GM20431 (cell line): Measurements from ENCODE around the gene CTDSP1.

Experiments used
- in situ Hi-C: fragments of 300-500 bp; cut with MseI, MboI; formaldehyde crosslinking; loops from one replicate; pipeline ENCODE4 v1.15.0; 2020; ENCODE audit warnings: low sequenced_read_pairs; ENCODE audit not compliant: unreplicated experiment

The CTDSP1 gene

DNA sequence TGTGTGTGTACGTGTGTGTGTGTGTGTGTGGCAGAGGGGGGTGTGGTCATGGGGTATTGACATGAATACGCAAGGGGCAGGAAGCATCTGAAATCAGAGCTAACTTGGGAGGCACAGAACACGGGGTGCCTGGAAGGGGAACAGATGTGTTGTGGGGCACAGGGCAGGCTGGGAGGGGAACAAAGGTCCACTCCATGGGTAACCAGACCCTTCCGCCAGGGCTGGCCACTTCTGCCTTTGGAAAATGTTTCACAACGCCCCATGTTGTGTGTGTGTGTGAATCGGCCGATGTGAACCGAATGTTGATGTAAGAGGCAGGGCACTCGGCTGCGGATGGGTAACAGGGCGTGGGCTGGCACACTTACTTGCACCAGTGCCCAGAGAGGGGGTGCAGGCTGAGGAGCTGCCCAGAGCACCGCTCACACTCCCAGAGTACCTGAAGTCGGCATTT lies 17.7 kb upstream of the CTDSP1 start, which contains the start of gene SLC11A1:
TSS of gene SLC11A1 (plus strand) at position 358 of the 451 bp plus-strand sequence. CDS start 96 bp downstream, outside the sequence.
- in situ Hi-C loops, result no loop called here

DNA sequence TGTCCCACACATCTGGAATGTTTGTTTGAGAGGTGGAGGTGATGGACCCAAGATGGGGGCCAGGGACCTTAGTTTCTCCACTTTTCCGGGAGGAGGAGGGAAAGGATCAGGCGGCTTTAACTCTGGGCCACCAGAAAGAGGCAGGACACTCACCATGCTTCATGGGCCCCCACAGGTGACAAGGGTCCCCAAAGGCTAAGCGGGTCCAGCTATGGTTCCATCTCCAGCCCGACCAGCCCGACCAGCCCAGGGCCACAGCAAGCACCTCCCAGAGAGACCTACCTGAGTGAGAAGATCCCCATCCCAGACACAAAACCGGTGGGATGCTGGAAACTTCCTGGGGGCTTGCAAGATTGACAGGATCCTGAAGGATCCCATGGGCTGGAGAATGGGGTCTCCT lies 16.9 kb upstream of the CTDSP1 start:
- in situ Hi-C loops, result no loop called here

- in situ Hi-C loops, result no loop called here
Measured at GRCh38 chr2:218383892-218384519, 15.7 kb upstream of the CTDSP1 start.

DNA sequence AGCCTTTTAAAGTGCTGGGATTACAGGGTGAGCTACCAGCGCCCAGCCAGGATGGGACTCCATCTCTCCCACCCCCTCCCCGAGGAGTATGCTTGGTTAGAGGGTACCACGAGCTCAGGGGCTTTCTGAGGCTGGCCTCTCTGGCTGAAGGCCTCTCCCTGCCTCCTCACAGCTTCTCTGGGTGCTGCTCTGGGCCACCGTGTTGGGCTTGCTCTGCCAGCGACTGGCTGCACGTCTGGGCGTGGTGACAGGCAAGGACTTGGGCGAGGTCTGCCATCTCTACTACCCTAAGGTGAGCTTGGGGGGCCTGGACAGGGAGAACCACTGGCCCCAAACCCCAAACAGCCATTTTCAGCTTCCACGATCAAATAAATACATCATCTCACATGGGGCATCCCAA lies 14.7 kb upstream of the CTDSP1 start:
- in situ Hi-C loops, result no loop called here

DNA sequence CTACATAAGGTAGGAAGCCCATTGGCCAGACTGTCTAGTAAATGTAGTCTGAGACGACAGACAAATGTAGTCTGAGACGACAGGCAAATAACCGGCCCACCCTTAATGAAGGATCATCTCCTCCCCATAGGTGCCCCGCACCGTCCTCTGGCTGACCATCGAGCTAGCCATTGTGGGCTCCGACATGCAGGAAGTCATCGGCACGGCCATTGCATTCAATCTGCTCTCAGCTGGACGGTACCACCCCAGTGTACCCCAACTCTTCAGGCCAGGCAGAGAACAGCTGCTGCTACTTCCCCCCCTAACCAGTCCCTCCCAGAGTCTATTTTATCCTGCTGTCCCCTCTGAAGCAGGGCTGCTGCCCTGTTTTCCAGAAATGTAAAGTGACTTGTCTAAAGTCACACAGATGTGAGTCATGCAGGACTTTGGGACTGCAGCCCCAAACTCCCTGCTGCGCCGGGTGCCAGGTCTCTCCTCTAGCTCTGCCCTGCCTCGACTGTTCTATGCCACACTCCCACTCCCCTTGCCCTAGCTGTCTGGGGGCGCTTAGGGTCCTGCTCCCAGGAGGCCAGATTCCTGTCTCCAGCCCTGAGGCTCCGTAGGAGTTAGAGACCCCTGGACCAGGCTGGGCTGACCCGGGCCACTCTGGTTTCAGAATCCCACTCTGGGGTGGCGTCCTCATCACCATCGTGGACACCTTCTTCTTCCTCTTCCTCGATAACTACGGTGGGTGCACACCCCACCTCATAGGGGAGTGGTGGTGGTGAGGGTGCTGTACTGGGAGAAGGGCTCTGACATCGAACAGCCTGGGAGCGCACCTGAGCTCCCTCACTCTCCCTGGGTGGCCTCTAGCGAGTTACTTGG lies 12.9 kb upstream of the CTDSP1 start:
- in situ Hi-C loops, result no loop called here

DNA sequence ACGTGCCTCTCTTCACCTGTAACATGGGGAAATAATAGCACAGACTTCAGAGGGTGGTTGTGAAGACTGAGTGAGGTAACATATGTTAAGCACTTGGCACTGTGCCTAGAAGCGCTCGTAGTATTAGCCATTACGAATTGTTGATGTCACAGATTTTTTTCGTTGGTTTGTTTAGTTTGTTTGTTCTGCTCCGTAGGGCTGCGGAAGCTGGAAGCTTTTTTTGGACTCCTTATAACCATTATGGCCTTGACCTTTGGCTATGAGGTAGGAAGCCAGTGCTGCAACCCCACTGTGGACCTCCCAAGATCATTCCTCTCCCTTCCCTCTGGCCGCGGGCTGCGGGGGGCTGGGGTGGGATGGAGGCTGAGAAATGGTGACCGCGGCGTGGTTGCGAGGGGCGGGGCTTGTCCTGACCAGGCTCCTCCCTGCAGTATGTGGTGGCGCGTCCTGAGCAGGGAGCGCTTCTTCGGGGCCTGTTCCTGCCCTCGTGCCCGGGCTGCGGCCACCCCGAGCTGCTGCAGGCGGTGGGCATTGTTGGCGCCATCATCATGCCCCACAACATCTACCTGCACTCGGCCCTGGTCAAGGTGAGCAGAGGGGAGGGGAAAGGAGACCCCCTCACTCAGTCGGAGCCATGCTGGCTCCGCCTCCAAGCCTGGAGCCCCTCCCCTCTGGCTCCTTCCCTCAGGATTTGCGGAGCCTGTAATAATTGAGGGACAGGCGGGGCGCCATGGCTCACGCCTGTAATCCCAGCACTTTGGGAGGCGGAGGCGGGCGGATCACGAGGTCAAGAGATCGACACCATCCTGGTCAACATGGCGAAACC lies 12.1 kb upstream of the CTDSP1 start:
- in situ Hi-C loops, result no loop called here

DNA sequence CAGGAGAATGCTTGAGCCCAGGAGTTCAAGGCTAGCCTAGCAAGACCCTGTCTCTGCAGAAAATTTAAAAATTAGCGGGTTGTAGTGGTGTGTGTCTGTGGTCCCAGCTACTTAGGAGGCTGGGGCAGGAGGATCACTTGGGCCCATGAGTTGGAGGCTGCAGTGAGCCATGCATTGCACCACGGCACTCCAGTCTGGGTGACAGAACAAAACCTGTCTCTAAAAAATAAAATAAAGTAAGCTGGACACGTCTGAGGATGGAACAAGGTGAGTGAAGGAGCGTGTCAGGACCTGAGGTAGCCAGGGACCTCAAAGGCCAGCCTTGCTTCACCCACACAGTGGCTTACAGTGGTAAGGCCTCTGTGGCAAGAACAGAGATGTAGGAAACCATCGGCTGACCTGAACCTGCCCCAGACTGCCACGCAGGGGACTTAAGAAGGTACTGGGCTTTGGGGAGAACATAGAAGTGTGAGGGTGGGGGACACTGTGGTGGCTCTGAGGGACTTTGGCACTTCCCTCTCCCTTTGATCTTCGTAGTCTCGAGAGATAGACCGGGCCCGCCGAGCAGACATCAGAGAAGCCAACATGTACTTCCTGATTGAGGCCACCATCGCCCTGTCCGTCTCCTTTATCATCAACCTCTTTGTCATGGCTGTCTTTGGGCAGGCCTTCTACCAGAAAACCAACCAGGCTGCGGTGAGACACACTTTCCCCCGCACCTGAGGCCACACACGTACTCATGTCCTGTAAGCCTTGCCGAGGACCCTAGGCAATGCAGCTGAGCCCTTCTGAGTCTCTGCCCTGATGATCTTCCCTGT lies 10.1 kb upstream of the CTDSP1 start:
- in situ Hi-C loops, result loop anchor here (10.0 kb wide), 1 partner anchor 95 kb away; the partner anchor contains the start of gene TMBIM1

GRCh38 chr2:218391202-218391601 lies 8.5 kb upstream of the CTDSP1 start:
- in situ Hi-C loops, result loop anchor here (10.0 kb wide), 1 partner anchor 96 kb away; the partner anchor contains the start of gene TMBIM1

- in situ Hi-C loops, result loop anchor here (10.0 kb wide), 1 partner anchor 98 kb away; the partner anchor contains the start of gene TMBIM1
Measured at GRCh38 chr2:218392459-218392858, 7.2 kb upstream of the CTDSP1 start.

DNA sequence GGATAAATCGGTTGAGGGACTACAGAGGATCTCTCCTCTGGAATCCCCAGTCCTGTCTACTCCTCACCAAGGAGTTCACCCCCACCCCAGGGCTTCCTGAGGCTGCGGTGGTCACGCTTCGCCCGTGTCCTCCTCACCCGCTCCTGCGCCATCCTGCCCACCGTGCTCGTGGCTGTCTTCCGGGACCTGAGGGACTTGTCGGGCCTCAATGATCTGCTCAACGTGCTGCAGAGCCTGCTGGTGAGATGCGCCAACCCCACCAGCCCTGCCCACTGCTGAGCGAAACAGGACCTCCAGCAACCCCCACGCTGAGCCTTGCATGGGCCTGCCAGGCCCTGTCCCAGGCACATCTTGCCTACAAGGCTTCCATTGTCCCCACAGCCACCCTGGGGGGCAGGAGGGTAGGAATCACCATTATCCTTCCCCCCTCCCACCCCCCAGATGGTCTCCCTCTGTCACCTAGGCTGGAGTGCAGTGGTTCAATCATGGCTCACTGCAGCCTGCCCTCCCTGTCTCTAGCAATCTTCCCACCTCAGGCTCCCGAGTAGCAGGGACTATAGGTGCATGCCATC lies 6.7 kb upstream of the CTDSP1 start:
- in situ Hi-C loops, result loop anchor here (10.0 kb wide), 1 partner anchor 98 kb away; the partner anchor contains the start of gene TMBIM1

GRCh38 chr2:218393750-218394290 lies 5.8 kb upstream of the CTDSP1 start:
- in situ Hi-C loops, result loop anchor here (10.0 kb wide), 1 partner anchor 99 kb away; the partner anchor contains the start of gene TMBIM1

DNA sequence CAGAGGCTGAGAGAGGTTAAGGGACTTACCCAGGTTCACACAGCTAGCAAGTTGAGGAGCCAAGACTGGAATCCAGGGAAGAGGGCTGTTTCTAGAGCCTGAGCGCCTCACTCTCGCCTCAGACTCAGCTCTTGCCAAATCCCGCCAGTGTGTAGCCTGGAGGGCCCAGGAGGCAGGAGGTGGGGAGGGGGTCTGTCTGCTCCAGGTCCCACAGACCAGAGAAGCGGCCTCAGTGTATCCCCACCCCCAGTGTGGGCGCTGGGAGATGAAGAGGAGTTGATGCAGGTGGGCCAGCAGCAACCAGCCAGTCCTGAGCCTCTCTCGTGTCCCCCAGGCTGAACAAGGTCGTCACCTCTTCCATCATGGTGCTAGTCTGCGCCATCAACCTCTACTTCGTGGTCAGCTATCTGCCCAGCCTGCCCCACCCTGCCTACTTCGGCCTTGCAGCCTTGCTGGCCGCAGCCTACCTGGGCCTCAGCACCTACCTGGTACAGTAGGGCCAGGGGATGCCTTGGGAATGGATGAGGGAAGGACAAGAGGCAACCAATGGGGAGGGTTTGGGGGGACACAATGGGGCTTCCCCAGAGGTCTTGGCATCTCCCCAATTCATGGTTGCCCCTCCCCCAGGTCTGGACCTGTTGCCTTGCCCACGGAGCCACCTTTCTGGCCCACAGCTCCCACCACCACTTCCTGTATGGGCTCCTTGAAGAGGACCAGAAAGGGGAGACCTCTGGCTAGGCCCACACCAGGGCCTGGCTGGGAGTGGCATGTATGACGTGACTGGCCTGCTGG lies 5.2 kb upstream of the CTDSP1 start:
- in situ Hi-C loops, result loop anchor here (10.0 kb wide), 1 partner anchor 100 kb away; the partner anchor contains the start of gene TMBIM1

DNA sequence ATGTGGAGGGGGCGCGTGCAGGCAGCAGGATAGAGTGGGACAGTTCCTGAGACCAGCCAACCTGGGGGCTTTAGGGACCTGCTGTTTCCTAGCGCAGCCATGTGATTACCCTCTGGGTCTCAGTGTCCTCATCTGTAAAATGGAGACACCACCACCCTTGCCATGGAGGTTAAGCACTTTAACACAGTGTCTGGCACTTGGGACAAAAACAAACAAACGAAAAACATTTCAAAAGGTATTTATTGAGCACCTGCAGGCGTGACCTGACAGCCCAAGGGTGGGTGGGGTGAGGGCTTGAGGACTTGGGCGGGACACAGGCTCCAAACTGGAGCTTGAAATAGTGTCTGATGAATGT lies 4.6 kb upstream of the CTDSP1 start:
- in situ Hi-C loops, result loop anchor here (10.0 kb wide), 1 partner anchor 100 kb away; the partner anchor contains the start of gene TMBIM1

DNA sequence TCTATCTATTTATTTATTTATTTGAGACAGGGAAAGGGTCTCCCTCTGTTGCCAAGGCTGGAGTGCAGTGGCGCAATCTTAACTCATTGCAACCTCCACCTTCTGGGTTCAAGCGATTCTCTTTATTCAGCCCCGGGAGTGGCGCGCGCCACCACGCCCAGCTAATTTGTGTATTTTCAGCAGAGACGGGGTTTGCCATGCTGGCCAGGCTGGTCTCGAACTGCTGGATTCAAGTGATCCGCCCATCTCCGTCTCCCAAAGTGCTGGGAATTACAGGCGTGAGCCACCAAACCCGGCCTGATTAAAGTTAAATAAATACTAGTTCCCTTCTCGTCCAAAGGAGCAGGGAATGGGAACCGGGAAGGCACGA lies 4.2 kb upstream of the CTDSP1 start:
- in situ Hi-C loops, result loop anchor here (10.0 kb wide), 1 partner anchor 101 kb away; the partner anchor contains the start of gene TMBIM1

GRCh38 chr2:218395826-218396687 lies 3.6 kb upstream of the CTDSP1 start:
- in situ Hi-C loops, result loop anchor here (10.0 kb wide), 1 partner anchor 101 kb away; the partner anchor contains the start of gene TMBIM1

- in situ Hi-C loops, result loop anchor here (10.0 kb wide), 1 partner anchor 102 kb away; the partner anchor contains the start of gene TMBIM1
Measured at GRCh38 chr2:218396688-218397462, 2.8 kb upstream of the CTDSP1 start.
